A172 (cell line): ENCODE data around the gene ZDHHC13. TPM values are rescaled to one million over a fixed set of nuclear protein-coding genes. Genes with fewer than 3 reads are reported as not detected.
A peak's percentile ranks its signal among the peaks of the same experiment; 100 is the strongest.

Experiments used
- DNase-seq: peaks from one replicate; pipeline ENCODE4 v3.0.0-alpha.2; 2015; ENCODE audit warnings: low spot score
- total RNA-seq: library from RNA; depleted of rRNA; stranded (reverse); fragments of >200 nt; shearing (Covaris generic); gene quantifications from 2 replicates; pipeline ENCODE4 v1.2.3, GENCODE V29; 2014; rRNA removed

The ZDHHC13 gene
- 37.5 and 37.6 TPM in 2 replicates for total RNA-seq

- DNase-seq, result peak; percentile 89
These were observed at the start of gene ZDHHC13 for GRCh38 chr11:19116971-19117759. Gene ZDHHC13 (plus strand): TSS chr11:19117168. CDS start chr11:19117250, 82 bp downstream.

- DNase-seq, result peak; percentile 90
These were observed 45.7 kb upstream of the ZDHHC13 start for GRCh38 chr11:19071255-19071654.

GRCh38 chr11:19072464-19072863, 44.5 kb upstream of the ZDHHC13 start:
- no peak for DNase-seq

- DNase-seq, result no peak
These were observed 43.2 kb upstream of the ZDHHC13 start for GRCh38 chr11:19073454-19074415.

GRCh38 chr11:19075636-19076035, 41.3 kb upstream of the ZDHHC13 start:
- no peak for DNase-seq

GRCh38 chr11:19076744-19077589, 40.0 kb upstream of the ZDHHC13 start:
- peak; percentile 56 for DNase-seq

- DNase-seq, result no peak
These were observed 39.0 kb upstream of the ZDHHC13 start for GRCh38 chr11:19077965-19078364.

GRCh38 chr11:19079643-19080440, 37.1 kb upstream of the ZDHHC13 start:
- peak; percentile 96 for DNase-seq

- DNase-seq, result peak; percentile 82
These were observed 36.4 kb upstream of the ZDHHC13 start for GRCh38 chr11:19080579-19080993.

- no peak for DNase-seq
These were observed 33.8 kb upstream of the ZDHHC13 start for GRCh38 chr11:19083166-19083565.

- no peak for DNase-seq
These were observed 32.2 kb upstream of the ZDHHC13 start for GRCh38 chr11:19084661-19085315.

- DNase-seq, result peak; percentile 57
These were observed 29.3 kb upstream of the ZDHHC13 start for GRCh38 chr11:19087658-19088057.

- DNase-seq, result no peak
These were observed 28.2 kb upstream of the ZDHHC13 start for GRCh38 chr11:19088791-19089190.

- DNase-seq, result no peak
These were observed 27.5 kb upstream of the ZDHHC13 start for GRCh38 chr11:19089421-19089820.

GRCh38 chr11:19091366-19091765, 25.6 kb upstream of the ZDHHC13 start:
- DNase-seq, result no peak

- DNase-seq, result no peak
These were observed 24.6 kb upstream of the ZDHHC13 start for GRCh38 chr11:19092342-19092741.

- DNase-seq, result no peak
These were observed 24.1 kb upstream of the ZDHHC13 start for GRCh38 chr11:19092850-19093249.

- DNase-seq, result peak; percentile 82
These were observed 23.0 kb upstream of the ZDHHC13 start for GRCh38 chr11:19093976-19094375.

- DNase-seq, result no peak
These were observed 22.1 kb upstream of the ZDHHC13 start for GRCh38 chr11:19094859-19095258.

GRCh38 chr11:19099093-19099492, 17.9 kb upstream of the ZDHHC13 start:
- no peak for DNase-seq
